NAMALWA (cell line): ENCODE results near the gene CRTC3.
"Not testable (repeated sequence)": the region's sequence is repeated elsewhere in the genome, so short reads cannot be mapped to it uniquely, and the experiment has no call there.

ENCODE experiments used
- DNase-seq: peaks from one replicate; pipeline ENCODE4 v3.0.0-alpha.2; 2015; ENCODE audit warnings: low spot score

Gene CRTC3

DNA sequence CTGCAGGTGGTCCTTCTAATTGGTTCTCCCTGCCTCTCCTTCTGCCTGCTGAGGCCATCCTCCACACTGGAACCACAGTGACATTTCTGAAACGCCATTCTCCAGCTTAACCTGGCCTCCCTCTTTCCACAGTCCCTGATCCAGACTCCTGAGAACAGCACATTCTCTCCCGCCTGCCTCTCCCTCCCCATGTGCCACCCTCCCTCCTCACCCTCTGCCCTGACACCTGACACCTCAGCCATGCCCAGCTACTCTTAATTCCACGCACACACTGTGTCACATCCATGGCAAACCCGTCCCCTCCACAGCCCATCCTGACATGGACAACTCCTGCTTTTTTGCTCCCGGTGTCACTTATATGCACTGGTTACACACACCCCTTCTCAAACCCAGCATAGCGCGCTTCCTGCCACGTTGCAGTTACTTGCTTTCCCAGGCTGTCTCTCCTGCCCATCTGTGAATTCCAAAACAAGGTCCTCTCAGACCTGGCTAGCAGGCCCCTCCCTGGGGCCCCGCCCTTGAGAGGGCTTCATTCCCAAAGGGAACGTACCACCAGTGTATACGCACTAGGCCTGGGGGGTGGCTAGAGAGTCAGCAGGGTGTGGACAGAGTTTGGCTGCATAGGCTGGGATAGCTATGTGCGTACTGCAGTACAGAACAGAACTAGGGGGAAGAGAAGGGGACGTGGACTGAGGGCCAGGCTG lies 94.7 kb downstream of the CRTC3 start:
- DNase-seq: no peak

DNA sequence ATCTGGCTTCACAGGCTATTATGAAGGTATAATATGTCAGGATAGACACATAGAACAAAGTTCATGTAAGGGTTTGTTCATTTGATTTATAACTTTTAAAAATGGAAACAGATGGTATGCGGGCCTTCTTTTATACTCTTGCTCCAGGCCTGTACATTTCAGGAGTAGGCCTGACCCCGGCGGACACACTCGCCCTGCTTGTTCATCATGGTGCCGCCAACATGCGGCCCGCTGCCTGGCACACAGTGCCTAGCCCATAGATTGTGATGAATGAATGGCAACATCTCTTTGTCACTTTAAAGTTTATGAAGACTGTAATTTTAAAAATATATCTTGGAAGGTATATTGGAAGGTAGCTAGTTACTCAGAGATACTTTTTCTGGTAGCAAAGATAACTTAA lies 95.3 kb downstream of the CRTC3 start:
- DNase-seq: no peak

DNA sequence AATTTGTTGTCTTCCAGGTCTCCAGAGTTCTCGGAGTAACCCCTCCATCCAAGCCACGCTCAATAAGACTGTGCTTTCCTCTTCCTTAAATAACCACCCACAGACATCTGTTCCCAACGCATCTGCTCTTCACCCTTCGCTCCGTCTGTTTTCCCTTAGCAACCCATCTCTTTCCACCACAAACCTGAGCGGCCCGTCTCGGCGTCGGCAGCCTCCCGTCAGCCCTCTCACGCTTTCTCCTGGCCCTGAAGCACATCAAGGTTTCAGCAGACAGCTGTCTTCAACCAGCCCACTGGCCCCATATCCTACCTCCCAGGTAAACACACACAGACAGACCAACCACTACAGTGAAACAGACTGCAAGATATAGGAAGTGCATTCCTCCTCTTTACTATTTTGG lies 99.5 kb downstream of the CRTC3 start:
- no peak for DNase-seq

DNA sequence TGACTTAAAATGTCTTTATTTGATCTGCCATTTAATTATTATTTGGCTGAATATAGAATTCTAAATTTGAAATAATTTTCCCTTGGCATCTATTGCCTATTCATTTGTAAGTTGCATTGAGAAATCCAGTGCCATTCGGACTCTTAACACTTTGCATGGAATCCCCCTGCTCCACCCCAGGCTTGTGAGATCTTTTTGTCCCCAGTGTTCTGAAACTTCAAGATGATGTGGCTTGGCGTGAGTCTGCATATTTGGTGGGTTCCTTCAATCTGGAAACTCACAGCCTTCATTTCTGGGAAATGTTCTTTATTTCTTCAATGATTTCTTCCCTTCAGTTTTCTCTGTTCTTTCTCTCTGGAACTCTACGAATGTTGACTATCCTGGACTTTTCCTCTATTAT lies 103.6 kb downstream of the CRTC3 start:
- DNase-seq: no peak

DNA sequence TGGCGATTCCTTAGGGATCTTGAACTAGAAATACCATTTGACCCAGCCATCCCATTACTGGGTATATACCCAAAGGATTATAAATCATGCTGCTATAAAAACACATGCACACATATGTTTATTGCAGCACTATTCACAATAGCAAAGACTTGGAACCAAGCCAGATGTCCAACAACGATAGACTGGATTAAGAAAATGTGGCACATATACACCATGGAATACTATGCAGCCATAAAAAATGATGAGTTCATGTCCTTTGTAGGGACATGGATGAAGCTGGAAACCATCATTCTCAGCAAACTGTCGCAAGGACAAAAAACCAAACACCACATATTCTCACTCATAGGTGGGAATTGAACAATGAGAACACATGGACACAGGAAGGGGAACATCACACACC lies 107.3 kb downstream of the CRTC3 start:
- DNase-seq: not testable (repeated sequence)

DNA sequence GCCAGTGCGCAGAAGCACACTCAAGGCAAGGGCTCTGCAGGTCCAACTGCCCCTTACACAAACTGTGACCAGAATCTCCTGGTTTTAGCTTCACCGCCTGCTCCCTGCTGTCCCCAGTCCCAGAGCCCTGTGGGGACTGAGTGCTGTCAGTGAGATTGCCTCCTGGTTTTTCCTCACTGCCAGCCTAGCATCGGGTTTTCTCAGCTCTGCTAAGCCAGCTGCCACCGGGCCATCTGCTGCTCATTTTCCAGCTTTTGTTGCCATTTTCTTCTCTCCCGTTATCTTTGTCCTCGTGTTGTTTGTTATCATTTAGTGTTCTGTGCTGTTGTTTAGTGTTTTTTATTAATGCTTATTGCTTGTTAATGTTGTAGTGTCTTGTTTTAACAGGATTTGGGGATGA lies 108.0 kb downstream of the CRTC3 start:
- DNase-seq: no peak

DNA sequence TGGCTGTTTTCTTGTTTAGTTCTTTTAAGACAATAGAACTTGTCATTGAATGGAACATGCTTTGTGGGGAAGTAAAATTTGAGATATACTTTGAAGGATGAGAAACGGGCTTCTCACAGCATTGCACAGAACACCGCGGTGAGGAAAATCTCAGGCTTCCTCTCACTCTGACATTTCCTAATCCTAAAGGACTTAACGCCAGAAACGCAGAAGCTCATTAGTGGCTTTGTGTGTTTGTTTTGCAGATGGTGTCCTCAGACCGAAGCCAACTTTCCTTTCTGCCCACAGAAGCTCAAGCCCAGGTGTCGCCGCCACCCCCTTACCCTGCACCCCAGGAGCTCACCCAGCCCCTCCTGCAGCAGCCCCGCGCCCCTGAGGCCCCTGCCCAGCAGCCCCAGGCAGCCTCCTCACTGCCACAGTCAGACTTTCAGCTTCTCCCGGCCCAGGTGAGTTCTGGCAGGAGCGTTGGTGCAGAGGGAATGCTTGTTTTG lies 108.5 kb downstream of the CRTC3 start:
- DNase-seq: no peak

DNA sequence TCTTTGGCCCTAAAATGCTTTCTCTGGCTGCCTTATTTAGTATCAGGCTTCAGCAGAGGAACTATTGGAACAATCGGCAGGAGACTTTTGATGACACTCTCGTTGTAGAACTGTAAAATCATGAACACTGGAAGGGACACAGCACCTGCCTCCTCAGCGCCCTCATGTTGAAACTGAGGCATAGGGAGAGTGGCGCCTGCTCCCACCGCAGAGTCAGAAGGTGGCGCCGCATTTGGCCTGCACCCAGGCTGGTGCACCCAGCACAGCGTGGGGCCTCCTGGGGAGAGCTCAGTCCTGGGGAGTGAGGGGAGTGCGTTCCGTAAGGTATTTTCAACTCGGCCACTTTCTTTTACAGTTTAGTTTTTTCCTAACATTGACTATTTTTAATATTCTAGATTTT lies 109.2 kb downstream of the CRTC3 start:
- no peak for DNase-seq

DNA sequence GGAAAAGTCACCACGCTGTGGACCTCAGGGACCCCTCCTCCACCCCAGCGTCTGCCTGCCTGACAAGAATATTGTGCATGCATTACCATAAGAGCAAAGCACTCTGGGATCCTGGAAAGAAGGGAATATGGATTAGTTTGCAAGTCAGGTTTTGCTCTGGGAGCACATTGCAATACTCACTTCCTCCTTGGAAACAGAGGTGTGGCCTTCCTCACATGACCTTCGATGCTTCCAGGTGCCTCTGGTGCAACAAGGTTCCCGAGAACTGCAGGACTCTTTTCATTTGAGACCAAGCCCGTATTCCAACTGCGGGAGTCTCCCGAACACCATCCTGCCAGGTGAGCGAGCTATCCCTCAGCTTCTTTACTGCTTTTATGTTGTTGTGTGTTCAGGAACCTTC lies 111.1 kb downstream of the CRTC3 start:
- DNase-seq: no peak

DNA sequence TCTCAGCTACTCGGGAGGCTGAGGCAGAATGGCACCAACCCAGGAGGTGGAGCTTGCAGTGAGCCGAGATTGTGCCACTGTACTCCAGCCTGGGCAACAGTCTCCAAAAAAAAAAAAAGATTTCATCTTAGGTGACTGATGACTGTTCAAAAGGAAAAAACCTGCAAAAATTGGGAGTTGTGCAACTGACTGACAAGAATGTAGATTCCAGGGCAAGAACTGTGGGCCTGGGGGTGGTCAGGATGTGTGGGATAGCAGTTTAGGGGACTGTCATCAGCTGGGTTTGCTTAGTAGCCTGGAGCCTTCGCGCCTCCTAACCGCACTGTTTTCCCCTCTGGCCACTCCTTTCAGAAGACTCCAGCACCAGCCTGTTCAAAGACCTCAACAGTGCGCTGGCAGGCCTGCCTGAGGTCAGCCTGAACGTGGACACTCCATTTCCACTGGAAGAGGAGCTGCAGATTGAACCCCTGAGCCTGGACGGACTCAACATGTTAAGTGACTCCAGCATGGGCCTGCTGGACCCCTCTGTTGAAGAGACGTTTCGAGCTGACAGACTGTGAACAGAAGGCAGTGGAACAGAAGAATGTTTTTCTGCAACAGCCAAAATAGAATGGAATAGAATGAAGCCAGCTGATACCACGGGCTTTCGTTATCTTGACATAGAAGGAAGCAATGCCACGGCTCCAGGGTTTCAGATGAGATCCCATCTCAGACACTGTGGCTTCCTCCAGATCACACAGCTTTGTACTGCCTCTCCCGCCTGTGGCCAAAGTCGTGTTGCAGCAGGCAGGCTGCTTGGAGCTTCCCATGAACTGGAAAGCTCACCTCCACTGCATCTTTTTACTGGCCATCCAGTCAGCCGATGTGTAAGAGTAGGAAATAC lies 112.1 kb downstream of the CRTC3 start:
- DNase-seq: no peak

DNA sequence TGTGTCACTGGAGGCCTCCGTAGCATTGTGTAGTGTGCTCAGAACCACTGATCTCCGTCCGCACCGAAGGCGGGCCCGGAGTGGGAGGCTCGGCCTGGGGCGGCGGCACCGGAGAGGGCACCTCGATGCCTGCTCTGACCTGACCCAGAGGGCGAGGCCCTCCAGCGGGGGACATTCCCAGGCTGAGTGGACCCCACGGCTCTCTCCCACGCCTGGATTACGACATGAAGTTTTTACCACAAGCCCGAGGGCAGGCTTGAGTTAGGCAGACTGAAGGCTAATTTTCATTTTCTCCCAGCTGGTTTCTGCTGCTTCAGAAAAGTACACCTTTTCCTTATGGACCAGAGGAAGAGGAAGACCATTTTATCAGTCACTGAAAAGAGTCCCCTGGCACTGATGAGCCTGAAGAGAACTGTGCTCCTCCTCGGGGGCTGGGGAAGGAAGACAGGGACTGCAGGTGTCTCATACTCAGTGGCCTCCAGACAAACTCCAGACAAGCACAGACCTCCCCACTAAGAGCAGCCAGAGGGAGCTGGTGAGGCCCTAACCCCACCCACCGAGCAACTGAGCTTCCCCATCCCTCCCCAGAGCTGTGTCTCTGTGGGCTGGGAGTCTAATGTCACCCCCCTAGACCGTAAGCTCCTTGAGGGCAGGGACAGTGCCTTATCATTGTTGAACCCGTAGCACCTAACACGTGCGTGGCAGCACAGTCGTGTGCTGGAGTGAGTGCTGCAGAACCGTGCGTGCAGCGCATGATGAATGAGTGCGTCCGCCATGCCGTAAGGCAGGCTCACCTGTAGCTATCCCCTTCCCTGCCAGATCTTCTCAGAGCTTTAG lies 113.0 kb downstream of the CRTC3 start:
- DNase-seq: peak; percentile 41

DNA sequence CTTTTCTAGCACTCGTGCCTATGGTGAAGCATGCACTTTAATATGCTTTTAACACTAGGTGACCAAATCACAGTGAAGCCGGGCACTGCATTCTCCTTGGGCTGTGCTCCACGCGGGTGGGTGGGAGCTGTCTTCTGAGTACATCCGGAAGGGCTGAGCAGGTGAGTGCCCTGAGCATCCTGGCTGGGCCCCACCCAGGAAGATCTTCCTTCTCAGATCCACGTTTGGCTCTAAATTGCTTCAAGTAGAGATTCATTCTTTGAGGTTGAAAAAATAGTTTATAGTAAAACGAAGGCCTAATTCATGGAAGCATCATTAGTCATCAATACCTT lies 113.5 kb downstream of the CRTC3 start:
- DNase-seq: no peak

DNA sequence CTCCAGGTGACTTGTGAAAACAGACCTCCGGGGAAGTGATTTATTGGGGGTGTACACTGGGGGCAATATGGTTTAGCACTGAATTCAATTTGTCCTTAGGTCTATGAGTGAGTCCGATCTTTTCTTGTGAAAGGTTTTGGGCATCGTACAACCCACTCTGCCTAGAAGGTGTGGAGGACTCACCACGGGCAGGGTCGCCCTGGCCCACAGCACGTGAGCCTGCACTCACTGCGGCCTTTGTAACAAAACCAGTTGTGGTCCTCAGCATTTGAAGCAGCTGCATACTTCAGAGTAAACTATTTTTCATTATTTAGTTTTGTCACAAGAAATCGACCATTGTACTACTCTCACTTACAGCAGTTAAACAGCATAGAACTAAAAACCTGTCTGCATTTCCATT lies 114.8 kb downstream of the CRTC3 start:
- DNase-seq: no peak

DNA sequence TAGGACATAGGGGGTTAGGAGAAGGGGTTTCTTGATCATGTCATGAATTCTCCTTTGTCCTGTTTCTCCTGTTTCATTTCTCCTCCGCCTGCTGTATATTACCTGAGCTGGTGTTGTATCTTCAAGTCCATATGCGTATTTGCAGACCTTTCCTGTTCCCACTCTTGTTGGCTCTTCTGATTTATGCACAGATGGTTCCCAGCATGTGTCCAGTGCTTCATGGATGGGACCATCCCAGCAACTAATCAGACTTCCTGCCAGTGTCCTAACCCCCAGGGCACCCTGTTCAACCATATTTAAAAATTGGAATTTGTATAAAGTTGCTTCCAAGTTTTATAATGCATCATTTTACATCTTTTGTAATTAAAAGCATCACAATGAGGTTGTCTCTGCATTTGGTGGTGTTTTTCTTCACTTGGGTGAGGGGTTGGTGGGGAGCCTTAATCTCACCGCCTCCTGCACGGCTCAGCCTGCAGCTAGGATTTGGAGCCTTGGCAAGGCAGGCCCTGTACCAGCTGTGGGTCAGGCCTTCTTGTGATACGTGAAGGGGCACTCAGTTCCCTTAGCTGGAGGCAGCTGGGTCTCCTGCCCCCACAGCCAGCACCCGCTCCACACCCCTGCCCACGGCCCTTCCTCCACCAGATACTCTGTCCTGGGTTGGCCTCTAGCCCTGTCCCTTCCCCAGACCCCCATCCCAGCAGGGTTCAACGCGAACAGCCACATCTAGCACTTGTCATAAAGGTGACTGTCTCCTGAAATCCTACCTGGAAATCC lies 115.4 kb downstream of the CRTC3 start:
- DNase-seq: no peak

DNA sequence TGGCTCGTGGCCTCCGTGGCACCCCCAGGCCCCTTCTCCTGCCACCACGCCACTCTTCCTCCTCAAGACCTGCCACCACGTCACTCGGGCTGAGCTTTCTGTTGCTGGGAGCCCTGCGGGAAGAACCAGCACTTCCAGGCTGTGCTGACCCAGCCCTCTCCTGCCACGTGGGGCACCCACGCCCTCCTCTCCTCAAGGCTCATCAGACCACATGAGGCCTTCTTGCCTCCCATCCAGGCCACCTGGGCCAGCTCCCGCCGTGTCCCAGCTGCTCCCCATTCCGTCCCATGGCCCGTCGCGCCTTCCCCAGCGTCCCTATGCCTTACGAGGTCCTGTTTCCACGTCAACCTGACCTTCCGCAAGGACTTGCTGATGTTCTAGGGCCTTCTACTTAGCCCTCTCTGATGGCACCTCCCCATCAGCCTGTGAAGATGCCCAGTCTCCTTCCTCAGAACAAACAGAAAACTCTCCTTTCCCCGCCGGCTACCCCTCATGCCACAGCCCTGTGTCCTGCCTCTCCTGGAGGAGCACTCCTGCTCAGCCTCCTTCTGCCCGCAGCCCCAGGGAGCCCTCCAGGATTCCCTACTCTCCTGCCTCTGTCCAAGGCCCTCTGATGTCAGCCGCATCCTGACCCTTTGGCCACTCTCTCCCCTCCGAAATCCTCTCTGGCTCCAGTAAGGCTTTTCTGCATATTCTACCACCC lies 116.3 kb downstream of the CRTC3 start:
- DNase-seq: no peak

DNA sequence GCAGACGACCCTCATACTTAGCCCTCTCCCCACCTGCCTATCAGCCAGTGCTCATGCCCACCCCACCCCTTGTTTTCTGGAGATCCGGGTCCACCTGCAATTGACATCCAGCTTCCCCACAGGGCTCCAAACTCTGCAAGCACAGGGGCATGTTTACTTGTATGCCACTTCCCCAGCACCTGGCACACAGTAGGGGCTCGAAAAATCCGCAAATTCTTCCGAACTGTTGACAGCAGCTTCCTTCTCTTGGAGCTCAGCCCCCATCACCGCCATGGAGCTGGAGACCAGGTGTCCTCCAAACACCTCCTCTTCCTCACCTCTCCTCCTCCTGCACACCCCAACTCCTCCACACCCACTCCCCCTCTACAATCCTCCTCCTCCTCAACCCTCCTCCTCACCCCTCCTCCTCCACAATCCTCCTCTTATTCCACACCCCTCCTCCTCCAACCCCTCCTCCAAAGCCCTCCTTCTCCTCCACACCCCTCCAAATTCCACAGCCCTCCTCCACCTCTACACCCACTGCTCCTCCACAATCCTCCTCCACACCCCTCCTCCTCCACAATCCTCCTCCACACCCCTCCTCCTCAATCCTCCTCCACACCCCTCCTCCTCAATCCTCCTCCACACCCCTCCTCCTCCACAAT lies 117.1 kb downstream of the CRTC3 start:
- DNase-seq: no peak

DNA sequence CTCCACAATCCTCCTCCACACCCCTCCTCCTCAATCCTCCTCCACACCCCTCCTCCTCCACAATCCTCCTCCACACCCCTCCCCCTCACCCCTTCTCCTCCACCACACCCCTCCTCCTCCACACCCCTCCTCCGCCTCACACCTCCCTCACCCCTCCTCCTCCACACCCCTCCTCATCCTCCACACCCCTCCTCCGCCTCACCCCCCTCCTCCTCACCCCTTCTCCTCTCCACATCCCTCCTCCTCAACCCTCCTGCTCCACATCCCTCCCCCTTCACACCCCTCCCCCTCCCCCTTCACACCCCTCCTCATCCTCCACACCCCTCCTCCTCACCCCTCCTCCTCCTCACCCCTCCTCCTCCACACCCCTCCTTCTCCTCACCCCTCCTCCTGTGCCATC lies 117.6 kb downstream of the CRTC3 start:
- DNase-seq: no peak

DNA sequence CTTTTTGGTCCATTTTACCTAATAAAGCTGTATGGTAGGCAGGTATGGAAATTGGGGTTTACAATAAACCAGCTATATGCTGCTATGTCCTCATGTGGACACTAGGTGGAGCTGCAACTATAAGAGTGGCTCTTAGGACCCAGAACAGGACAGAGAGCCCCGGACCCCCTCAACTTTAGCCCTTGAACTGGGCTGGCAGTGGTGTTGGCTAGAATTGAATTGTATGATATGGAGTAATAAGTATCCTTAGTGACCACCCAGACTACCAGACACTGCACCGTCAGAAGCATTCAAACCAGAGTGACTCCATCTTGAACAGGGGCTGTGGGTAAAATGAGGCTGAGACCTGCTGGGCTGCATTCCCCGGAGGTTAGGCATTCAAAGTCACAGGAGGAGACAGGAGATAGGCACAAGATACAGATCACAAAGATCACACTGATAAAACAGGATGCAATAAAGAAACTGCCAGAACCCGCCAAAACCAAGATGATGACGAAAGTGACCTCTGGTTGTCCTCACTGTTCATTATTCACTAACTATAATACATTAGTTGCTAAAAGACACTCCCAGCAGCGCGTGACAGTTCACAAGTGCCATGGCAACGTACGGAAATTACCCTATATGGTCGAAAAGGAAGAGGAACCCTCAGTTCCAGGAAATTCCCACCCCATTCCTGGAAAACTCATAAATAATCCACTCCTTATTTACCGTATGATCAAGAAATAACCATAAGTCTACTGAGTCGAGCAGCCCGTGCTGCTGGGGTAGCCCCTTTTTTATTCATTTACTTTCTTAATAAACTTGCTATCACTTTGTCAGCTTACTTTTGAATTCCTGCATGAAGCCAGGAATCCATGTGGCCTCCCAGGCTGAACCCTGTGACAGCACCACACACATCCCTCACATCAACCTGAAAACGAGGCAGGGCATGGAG lies 118.7 kb downstream of the CRTC3 start:
- peak; percentile 82 for DNase-seq

DNA sequence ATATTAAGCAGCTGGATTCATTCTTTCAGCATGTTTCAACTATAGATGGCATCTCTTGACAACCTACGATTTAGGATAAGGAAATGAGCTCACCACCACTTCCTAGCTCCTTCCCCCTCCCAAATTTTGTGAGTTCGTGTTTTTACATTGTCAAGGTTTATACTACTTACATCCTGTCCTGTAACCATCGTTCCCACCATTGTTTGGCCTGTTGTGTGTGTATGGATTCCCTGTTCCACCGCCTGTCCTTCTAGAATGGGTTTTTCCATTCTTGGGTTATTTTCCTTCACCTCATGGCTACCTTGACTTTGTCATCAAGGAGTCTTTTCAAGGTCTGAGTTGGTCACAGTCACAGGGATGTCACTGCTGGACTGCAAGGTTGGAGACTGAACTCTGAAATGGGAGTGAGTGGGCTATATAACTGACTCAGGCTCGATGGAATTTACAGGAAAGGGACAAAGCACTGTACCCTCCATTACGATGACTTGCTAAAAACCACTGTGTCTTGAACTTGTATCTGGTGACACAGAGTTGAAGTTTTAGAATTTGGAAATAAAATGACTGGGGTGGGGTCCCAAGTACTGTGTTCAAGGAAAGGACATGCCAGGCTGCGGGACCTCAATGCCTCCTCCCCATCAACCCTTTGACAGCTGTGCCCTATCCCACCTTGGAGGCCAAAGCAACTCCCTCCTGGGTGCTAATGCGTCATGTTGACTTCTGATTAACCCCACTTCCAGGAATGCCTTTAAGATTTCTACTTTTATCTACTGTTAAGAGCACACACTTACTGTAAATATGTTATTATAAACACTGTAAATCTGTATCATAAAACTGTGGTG lies 120.6 kb downstream of the CRTC3 start:
- no peak for DNase-seq
